RWPE2 (cell line): Measurements from ENCODE around the gene BRIP1.
"Not testable (repeated sequence)": the region's sequence is repeated elsewhere in the genome, so short reads cannot be mapped to it uniquely, and the experiment has no call there.

ENCODE experiments used
- ATAC-seq: fragments of 200-7000 bp; cut with Tn5 transposase; 3 replicates; pipeline ENCODE4 v1.9.1; 2021; ENCODE audit warnings: low read depth
- DNase-seq: peaks from one replicate; pipeline ENCODE4 v3.0.0-alpha.2; 2020; ENCODE audit warnings: low spot score
- H3K27ac ChIP-seq: fragments of 450-650 bp; 2 replicates; pipeline ENCODE4 v1.5.1; 2017; ENCODE audit warnings: mild to moderate bottlenecking; ENCODE audit not compliant: poor library complexity, severe bottlenecking
- H3K27me3 ChIP-seq: fragments of 250-450 bp; sonication (Bioruptor Pico); 2 replicates; pipeline ENCODE4 v1.5.1; 2021; ENCODE audit warnings: mild to moderate bottlenecking, moderate library complexity; ENCODE audit not compliant: insufficient read depth, poor library complexity, severe bottlenecking
- H3K36me3 ChIP-seq: fragments of 250-450 bp; sonication (Bioruptor Pico); 2 replicates; pipeline ENCODE4 v1.5.1; 2020; ENCODE audit warnings: low read depth, mild to moderate bottlenecking, moderate library complexity
- H3K4me1 ChIP-seq: fragments of 250-450 bp; sonication (Bioruptor Pico); 2 replicates; pipeline ENCODE4 v1.5.1; 2021; ENCODE audit warnings: mild to moderate bottlenecking, moderate library complexity; ENCODE audit not compliant: insufficient read depth, poor library complexity, severe bottlenecking
- H3K4me3 ChIP-seq: fragments of 250-450 bp; sonication (Bioruptor Pico); 2 replicates; pipeline ENCODE4 v1.5.1; 2021; ENCODE audit warnings: mild to moderate bottlenecking, moderate library complexity; ENCODE audit not compliant: severe bottlenecking
- H3K9me3 ChIP-seq: fragments of 250-450 bp; sonication (Bioruptor Pico); 2 replicates; pipeline ENCODE4 v1.5.1; 2021; ENCODE audit warnings: mild to moderate bottlenecking, moderate library complexity; ENCODE audit not compliant: severe bottlenecking
- TF ChIP-seq, protein P1 (sequence below): fragments of 450-650 bp; IDR thresholded peaks from one replicate; pipeline ENCODE4 v1.5.1; 2017; ENCODE audit warnings: mild to moderate bottlenecking, moderate library complexity; ENCODE audit not compliant: poor library complexity, severe bottlenecking

Gene BRIP1

DNA sequence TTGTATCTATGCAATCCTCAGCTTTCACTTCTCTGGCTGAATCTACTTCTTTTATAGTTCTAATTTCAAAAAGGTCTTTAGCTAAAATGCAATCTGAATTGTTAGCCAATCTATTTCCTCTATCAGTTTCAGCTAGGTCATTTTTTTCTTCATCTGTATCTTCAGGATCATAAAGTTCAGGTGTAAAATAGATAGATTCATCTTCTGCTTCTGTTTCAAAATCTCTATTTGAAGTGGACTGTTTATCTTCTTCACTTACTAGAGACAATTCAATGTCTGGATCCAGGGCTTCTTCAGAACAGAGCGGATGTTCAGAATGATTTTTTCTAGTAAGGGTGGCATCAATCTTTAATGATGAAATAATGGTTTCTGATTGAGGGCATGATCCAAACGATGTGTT, 179.9 kb downstream of the BRIP1 start:
- H3K27me3 ChIP-seq = no peaks in the 10 kb centered on the region
- no peak overlapping the region for H3K27ac ChIP-seq
- H3K4me3 ChIP-seq = no peak overlapping the region
- ATAC-seq (no peak), DNase-seq (no peak)
- peaks cover 2% of the 10 kb centered on the region for H3K4me1 ChIP-seq
- peaks cover 53% of the 10 kb centered on the region for H3K36me3 ChIP-seq
- H3K9me3 ChIP-seq = no peaks in the 10 kb centered on the region
- TF ChIP-seq, protein P1, sequence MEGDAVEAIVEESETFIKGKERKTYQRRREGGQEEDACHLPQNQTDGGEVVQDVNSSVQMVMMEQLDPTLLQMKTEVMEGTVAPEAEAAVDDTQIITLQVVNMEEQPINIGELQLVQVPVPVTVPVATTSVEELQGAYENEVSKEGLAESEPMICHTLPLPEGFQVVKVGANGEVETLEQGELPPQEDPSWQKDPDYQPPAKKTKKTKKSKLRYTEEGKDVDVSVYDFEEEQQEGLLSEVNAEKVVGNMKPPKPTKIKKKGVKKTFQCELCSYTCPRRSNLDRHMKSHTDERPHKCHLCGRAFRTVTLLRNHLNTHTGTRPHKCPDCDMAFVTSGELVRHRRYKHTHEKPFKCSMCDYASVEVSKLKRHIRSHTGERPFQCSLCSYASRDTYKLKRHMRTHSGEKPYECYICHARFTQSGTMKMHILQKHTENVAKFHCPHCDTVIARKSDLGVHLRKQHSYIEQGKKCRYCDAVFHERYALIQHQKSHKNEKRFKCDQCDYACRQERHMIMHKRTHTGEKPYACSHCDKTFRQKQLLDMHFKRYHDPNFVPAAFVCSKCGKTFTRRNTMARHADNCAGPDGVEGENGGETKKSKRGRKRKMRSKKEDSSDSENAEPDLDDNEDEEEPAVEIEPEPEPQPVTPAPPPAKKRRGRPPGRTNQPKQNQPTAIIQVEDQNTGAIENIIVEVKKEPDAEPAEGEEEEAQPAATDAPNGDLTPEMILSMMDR = no peak

DNA sequence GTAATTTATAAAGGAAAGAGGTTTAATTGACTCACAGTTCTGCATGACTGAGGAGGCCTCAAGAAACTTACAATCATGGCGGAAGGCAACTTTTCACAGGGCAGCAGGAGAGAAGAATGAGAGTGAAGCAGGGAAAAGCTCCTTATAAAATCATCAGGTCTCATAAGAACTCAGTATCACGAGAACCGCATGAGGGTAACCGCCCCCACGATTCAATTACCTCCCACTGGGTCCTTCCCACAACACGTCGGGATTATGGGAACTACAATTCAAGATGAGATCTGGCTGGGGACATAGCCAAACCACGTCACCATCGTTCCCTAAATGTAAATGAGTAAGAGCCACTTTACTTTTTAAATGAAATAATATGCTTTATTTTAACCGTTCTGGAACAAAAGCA, 182.4 kb downstream of the BRIP1 start:
- peaks cover 39% of the 10 kb centered on the region for H3K36me3 ChIP-seq
- no peak overlapping the region for H3K27ac ChIP-seq
- no peak for DNase-seq
- TF ChIP-seq, protein P1 = no peak
- H3K4me1 ChIP-seq = peaks cover 2% of the 10 kb centered on the region
- H3K4me3 ChIP-seq = no peak overlapping the region
- ATAC-seq = no peak
- H3K9me3 ChIP-seq = no peaks in the 10 kb centered on the region
- H3K27me3 ChIP-seq = no peaks in the 10 kb centered on the region

DNA sequence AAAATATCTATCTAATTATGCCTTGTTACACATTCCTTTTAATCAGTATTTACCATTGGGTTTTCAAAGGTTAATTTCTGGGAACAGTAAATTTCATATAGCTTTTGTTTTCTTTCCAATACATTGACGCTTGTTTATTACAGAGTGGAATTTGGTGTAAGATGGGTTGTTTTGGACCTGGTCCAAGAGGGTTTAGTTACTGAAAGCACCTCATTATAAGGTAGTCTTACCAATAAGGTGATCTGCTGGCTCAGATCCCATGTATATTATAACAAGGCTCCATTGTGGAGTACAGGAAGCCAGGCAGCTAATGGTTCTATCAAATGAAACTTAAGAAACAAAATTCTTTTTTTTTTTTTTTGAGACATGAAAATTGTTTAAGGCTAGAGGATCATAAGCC, 185.0 kb downstream of the BRIP1 start:
- H3K27ac ChIP-seq = no peak overlapping the region
- peaks cover 15% of the 10 kb centered on the region for H3K36me3 ChIP-seq
- peaks cover 2% of the 10 kb centered on the region for H3K4me1 ChIP-seq
- TF ChIP-seq, protein P1 = no peak
- no peaks in the 10 kb centered on the region for H3K9me3 ChIP-seq
- no peak overlapping the region for H3K4me3 ChIP-seq
- DNase-seq = no peak
- no peaks in the 10 kb centered on the region for H3K27me3 ChIP-seq
- ATAC-seq = no peak

DNA sequence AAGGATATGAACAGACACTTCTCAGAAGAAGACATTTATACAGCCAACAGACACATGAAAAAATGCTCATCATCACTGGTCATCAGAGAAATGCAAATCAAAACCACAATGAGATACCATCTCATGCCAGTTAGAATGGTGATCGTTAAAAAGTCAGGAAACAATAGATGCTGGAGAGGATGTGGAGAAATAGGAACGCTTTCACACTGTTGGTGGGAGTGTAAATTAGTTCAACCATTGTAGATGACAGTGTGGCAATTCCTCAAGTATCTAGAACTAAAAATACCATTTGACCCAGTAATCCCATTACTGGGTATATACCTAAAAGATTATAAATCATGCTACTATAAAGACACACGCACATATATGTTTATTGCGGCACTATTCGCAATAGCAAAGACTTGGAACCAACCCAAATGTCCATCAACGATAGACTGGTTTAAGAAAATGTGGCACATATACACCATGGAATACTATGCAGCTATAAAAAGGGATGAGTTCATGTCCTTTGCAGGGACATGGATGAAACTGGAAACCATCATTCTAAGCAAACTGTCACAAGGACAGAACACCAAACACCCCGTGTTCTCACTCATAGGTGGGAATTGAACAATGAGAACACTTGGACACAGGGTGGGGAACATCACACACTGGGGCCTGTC, 186.0 kb downstream of the BRIP1 start:
- not testable (repeated sequence) for H3K27me3 ChIP-seq, H3K27ac ChIP-seq, H3K4me3 ChIP-seq, H3K9me3 ChIP-seq, H3K4me1 ChIP-seq, ATAC-seq, DNase-seq
- H3K36me3 ChIP-seq = peaks cover 11% of the 10 kb centered on the region

DNA sequence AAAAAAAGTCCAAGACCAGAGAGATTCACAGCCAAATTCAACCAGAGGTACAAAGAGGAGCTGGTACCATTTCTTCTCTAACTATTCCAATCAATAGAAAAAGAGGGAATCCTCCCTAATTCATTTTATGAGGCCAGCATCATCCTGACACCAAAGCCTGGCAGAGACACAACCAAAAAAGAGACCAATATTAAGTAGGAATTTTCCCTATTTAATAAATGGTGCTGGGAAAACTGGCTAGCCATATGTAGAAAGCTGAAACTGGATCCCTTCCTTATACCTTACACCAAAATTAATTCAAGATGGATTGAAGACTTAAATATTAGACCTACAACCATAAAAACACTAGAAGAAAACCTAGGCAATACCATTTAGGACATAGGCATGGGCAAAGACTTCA, 186.8 kb downstream of the BRIP1 start:
- not testable (repeated sequence) for H3K36me3 ChIP-seq, H3K4me3 ChIP-seq, H3K27me3 ChIP-seq, H3K4me1 ChIP-seq, H3K27ac ChIP-seq, H3K9me3 ChIP-seq, DNase-seq, ATAC-seq

DNA sequence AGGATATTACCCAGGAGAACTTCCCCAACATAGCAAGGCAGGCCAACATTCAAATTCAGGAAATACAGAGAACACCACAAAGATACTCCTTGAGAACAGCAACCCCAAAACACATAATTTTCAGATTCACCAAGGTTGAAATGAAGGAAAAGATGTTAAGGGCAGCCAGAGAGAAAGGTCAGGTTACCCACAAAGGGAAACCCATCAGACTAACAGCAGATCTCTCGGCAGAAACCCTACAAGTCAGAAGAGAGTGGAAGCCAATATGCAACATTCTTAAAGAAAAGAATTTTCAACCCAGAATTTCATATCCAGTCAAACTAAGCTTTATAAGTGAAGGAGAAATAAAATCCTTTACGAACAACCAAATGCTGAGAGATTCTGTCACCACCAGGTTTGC, 188.7 kb downstream of the BRIP1 start:
- not testable (repeated sequence) for H3K4me3 ChIP-seq, H3K36me3 ChIP-seq, DNase-seq, H3K4me1 ChIP-seq, H3K27ac ChIP-seq, ATAC-seq, H3K9me3 ChIP-seq, H3K27me3 ChIP-seq

DNA sequence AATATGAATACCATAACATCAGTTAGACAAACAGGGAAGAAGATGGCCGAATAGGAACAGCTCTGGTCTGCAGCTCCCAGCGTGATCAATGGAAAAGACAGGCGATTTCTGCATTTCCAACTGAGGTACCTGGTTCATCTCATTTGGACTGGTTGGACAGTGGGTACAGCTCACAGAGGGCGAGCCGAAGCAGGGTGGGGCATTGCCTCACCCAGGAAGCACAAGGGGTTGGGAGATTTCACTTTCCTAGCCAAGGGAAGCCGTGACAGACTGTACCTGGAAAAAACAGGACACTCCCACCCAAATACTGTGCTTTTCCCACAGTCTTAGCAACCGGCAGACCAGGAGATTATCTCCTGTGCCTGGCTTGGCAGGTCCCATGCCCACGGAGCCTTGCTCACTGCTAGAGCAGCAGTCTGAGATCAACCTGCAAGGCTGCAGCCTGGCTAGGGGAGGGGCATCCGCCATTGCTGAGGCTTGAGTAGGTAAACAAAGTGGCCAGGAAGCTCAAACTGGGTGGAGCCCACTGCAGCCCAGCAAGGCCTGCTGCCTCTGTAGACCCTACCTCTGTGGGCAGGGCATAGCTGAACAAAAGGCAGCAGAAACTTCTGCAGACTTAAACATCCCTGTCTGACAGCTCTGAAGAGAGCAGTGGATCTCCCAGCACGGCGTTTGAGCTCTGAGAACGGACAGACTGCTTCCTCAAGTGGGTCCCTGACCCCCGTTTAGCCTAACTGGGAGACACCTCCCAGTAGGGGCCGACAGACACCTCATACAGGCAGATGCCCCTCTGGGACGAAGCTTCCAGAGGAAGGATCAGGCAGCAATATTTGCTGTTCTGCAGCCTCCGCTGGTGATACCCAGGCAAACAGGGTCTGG, 190.1 kb downstream of the BRIP1 start:
- not testable (repeated sequence) for H3K36me3 ChIP-seq, DNase-seq, H3K9me3 ChIP-seq, H3K4me1 ChIP-seq, H3K27me3 ChIP-seq, H3K27ac ChIP-seq, ATAC-seq, H3K4me3 ChIP-seq
